HCT116 (cell line): ENCODE data around the gene HRK. TPM values are rescaled to one million over a fixed set of nuclear protein-coding genes. Genes with fewer than 3 reads are reported as not detected.

Source experiments
- ATAC-seq: fragments of 200-7000 bp; cut with Tn5 transposase; 2 replicates; pipeline ENCODE4 v1.9.1; 2020; ENCODE audit warnings: mild to moderate bottlenecking, moderate library complexity
- BruUV-seq: library from RNA; stranded (reverse); fragments of 400-500 nt; replicated peaks from 2 replicates; lab custom pipeline; 2021; lab: Mats Ljungman, UMichigan
- CTCF ChIA-PET: fragments of 300-600 bp; sonication (Branson Sonifier 250); formaldehyde crosslinking; loops from one replicate; lab custom pipeline; 2021; ENCODE audit warnings: antibody characterized with exemption; lab: Charles Lee
- POLR2A ChIA-PET: fragments of 300-600, 350-600 bp; sonication (Branson Sonifier 250); formaldehyde crosslinking; loops from one replicate; lab custom pipeline; 2021; ENCODE audit warnings: antibody characterized with exemption; lab: Charles Lee
- RAD21 ChIA-PET, 2 experiments: fragments of 300-600 bp; sonication (Branson Sonifier 250); formaldehyde crosslinking; loops; one replicate each; lab custom pipeline; 2023; ENCODE audit warnings: low total read pairs in 2 of 2; ENCODE audit not compliant: uncharacterized antibody in 2 of 2, unreplicated experiment in 2 of 2, low non-redundant PET in 1 of 2; lab: Charles Lee
- DNase-seq: peaks from one replicate; pipeline ENCODE4 v3.0.0-alpha.2; 2010; ENCODE audit warnings: low read depth, low spot score
- H2AFZ ChIP-seq: fragments of 200-600 bp; shearing (Covaris generic), sonication (generic); 2 replicates; pipeline ENCODE4 v1.6.1; 2017; ENCODE audit warnings: low read depth, mixed run types, mixed read lengths, antibody characterized with exemption, low read length; ENCODE audit not compliant: poor library complexity, severe bottlenecking
- H3K27ac ChIP-seq: 2 replicates; pipeline ENCODE4 v1.5.1; 2012; ENCODE audit warnings: low read depth, low read length
- H3K27me3 ChIP-seq: fragments of 200-600 bp; sonication (generic); 2 replicates; pipeline ENCODE4 v1.6.1; 2016; ENCODE audit warnings: mixed run types, low read length, mixed read lengths; ENCODE audit not compliant: insufficient read depth
- H3K36me3 ChIP-seq, 2 experiments: fragments of 200-500 bp in 1 of 2; fragments of 200-600 bp in 1 of 2; sonication (Bioruptor generic) in 1 of 2; sonication (generic) in 1 of 2; 2 replicates each; pipeline versions ENCODE4 v1.5.1 to v1.6.1; 2014 to 2016; ENCODE audit warnings: low read length in 2 of 2, inconsistent platforms in 1 of 2, mixed read lengths in 1 of 2, mixed run types in 1 of 2; ENCODE audit not compliant: insufficient read depth in 2 of 2, control insufficient read depth in 1 of 2
- H3K4me1 ChIP-seq, 2 experiments: fragments of 200-600 bp in 1 of 2; sonication (generic) in 1 of 2; 2 replicates each; pipeline versions ENCODE4 v1.5.1 to v1.6.1; 2012 to 2017; ENCODE audit warnings: low read length in 2 of 2, inconsistent platforms in 1 of 2, mild to moderate bottlenecking in 1 of 2, mixed read lengths in 1 of 2, mixed run types in 1 of 2, moderate library complexity in 1 of 2; ENCODE audit not compliant: insufficient read depth in 2 of 2, control insufficient read depth in 1 of 2
- H3K4me2 ChIP-seq: fragments of 200-600 bp; sonication (generic); 2 replicates; pipeline ENCODE4 v1.6.1; 2017; ENCODE audit warnings: mixed run types, low read length, mixed read lengths
- H3K4me3 ChIP-seq, 2 experiments: fragments of 200-600 bp in 1 of 2; sonication (generic) in 1 of 2; replicated peaks in 1 of 2; 2 replicates each; pipeline ENCODE4 v1.5.1; 2011 to 2016; ENCODE audit warnings: low read length in 2 of 2, control low read depth in 1 of 2, low read depth in 1 of 2, mild to moderate bottlenecking in 1 of 2, mixed read lengths in 1 of 2, mixed run types in 1 of 2
- H3K79me2 ChIP-seq: fragments of 200-600 bp; sonication (generic); 2 replicates; pipeline ENCODE4 v1.6.1; 2017; ENCODE audit warnings: mild to moderate bottlenecking, mixed run types, low read length, moderate library complexity, mixed read lengths; ENCODE audit not compliant: insufficient read depth
- H3K9ac ChIP-seq: fragments of 200-600 bp; sonication (generic); 2 replicates; pipeline ENCODE4 v1.6.1; 2016; ENCODE audit warnings: low read length, mixed read lengths
- H3K9me2 ChIP-seq: fragments of 200-600 bp; sonication (generic), shearing (Covaris generic); 2 replicates; pipeline ENCODE4 v1.6.1; 2017; ENCODE audit warnings: mixed run types, mild to moderate bottlenecking, moderate library complexity; ENCODE audit not compliant: insufficient read depth
- H3K9me3 ChIP-seq, 2 experiments: fragments of 200-500 bp in 1 of 2; fragments of 200-600 bp in 1 of 2; sonication (Bioruptor generic) in 1 of 2; sonication (generic) in 1 of 2; 2 replicates each; pipeline ENCODE4 v1.6.1; 2014 to 2017; ENCODE audit warnings: low read length in 2 of 2, mixed read lengths in 2 of 2, inconsistent platforms in 1 of 2, low read depth in 1 of 2, mild to moderate bottlenecking in 1 of 2, mixed run types in 1 of 2, moderate library complexity in 1 of 2; ENCODE audit not compliant: control insufficient read depth in 1 of 2, insufficient read depth in 1 of 2
- H4K20me1 ChIP-seq: fragments of 200-600 bp; sonication (generic), shearing (Covaris generic); 2 replicates; pipeline ENCODE4 v1.6.1; 2017; ENCODE audit warnings: mixed run types, mild to moderate bottlenecking, moderate library complexity; ENCODE audit not compliant: insufficient read depth
- CBX3 ChIP-seq: IDR thresholded peaks from 2 replicates; pipeline ENCODE4 v1.6.1; 2012; ENCODE audit warnings: low read depth
- CEBPB ChIP-seq: IDR thresholded peaks from 2 replicates; pipeline ENCODE4 v1.6.1; 2012; ENCODE audit warnings: low read depth
- EGR1 ChIP-seq: IDR thresholded peaks from 2 replicates; pipeline ENCODE4 v1.6.1; 2012; ENCODE audit warnings: low read depth
- EZH2 ChIP-seq: fragments of 200-600 bp; sonication (generic); IDR thresholded peaks from 2 replicates; pipeline ENCODE4 v1.6.1; 2017; ENCODE audit warnings: antibody characterized with exemption, mixed run types
- EZH2phosphoT487 ChIP-seq: fragments of 200-600 bp; IDR thresholded peaks from 2 replicates; pipeline ENCODE4 v1.6.1; 2018; ENCODE audit warnings: antibody characterized with exemption, borderline replicate concordance
- FOSL1 ChIP-seq: IDR thresholded peaks from 2 replicates; pipeline ENCODE4 v1.6.1; 2012; ENCODE audit warnings: low read depth
- POLR2A ChIP-seq: IDR thresholded peaks from 2 replicates; pipeline ENCODE4 v1.7.0; 2011; ENCODE audit warnings: borderline replicate concordance; ENCODE audit not compliant: insufficient read depth, insufficient read length; ENCODE audit errors: extremely low read depth
- POLR2AphosphoS5 ChIP-seq: IDR thresholded peaks from 2 replicates; pipeline ENCODE4 v1.6.1; 2011; ENCODE audit warnings: mild to moderate bottlenecking, low read depth, low read length, moderate library complexity
- RAD21 ChIP-seq: IDR thresholded peaks from 2 replicates; pipeline ENCODE4 v1.6.1; 2012; ENCODE audit warnings: low read depth, mild to moderate bottlenecking
- SIN3A ChIP-seq: IDR thresholded peaks from 2 replicates; pipeline ENCODE4 v1.6.1; 2012; ENCODE audit warnings: low read depth
- SP1 ChIP-seq: IDR thresholded peaks from 2 replicates; pipeline ENCODE4 v1.6.1; 2012; ENCODE audit warnings: low read depth
- SRF ChIP-seq: IDR thresholded peaks from 2 replicates; pipeline ENCODE4 v1.6.1; 2012; ENCODE audit warnings: low read depth
- TCF7L2 ChIP-seq: IDR thresholded peaks from 2 replicates; pipeline ENCODE4 v1.7.0; 2011; ENCODE audit warnings: borderline replicate concordance, inconsistent platforms; ENCODE audit not compliant: insufficient read depth, insufficient read length; ENCODE audit errors: extremely low read depth
- YY1 ChIP-seq: IDR thresholded peaks from 2 replicates; pipeline ENCODE4 v1.6.1; 2011; ENCODE audit warnings: low read length, low read depth, moderate library complexity, mild to moderate bottlenecking; ENCODE audit not compliant: insufficient replicate concordance; ENCODE audit errors: extremely low read depth
- ZNF274 ChIP-seq: fragments of 200-500 bp; sonication (Bioruptor generic); IDR thresholded peaks from 2 replicates; pipeline ENCODE4 v1.6.1; 2014; ENCODE audit warnings: mild to moderate bottlenecking, low read depth, low read length, inconsistent platforms
- intact Hi-C: fragments of 100-400 bp; cut with micrococcal nuclease; formaldehyde crosslinking; loops from 2 replicates; pipeline ENCODE4 v1.10.0; 2022
- total RNA-seq: library from RNA; stranded (reverse); gene quantifications from one replicate; pipeline ENCODE4 v1.2.1, GENCODE V29; 2021; ENCODE audit not compliant: unreplicated experiment
- TF ChIP-seq, protein P1 (sequence below): IDR thresholded peaks from 2 replicates; pipeline ENCODE4 v1.6.1; 2012

The HRK gene
- total RNA-seq, 1 experiment from 2014 or later = 4.3 TPM

DNA sequence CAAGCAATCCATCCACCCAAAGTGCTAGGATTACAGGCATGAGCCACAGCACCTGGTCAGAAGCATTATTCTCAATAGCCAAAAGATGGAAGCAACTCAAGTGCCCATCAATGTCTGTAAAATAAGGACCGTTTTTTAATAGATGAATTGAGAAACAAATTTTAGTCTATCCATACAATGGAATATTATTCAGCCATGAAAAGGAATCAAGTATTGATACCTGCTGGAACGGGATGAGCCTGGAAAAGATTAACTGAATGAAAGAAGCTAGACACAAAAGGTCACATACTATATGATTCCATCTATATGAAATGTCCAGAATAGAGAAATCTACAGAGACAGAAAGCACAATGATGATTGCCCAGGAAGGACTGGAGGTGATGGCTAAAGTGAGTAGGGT lies 20.4 kb upstream of the HRK start:
- Histone ChIP-seq H3K27me3 (peaks cover 5% of the 10 kb centered on the region; the same call in 1 of the 2 replicates), H3K9me2 (no peaks in the 10 kb centered on the region), H3K4me3 (no peak overlapping the region), H4K20me1 (no peaks in the 10 kb centered on the region), H3K36me3 (no peaks in the 10 kb centered on the region), H3K4me2 (no peak overlapping the region), H3K4me1 (no peaks in the 10 kb centered on the region), H2AFZ (no peak overlapping the region), H3K79me2 (no peaks in the 10 kb centered on the region), H3K27ac (no peak overlapping the region), H3K9me3 (no peaks in the 10 kb centered on the region), H3K9ac (no peak overlapping the region)
- no peak for ATAC-seq
- BruUV-seq = no TSS peak
- intact Hi-C loops = no loop called here
- no peak for DNase-seq
- TF ChIP-seq POLR2A (no peak), CBX3 (no peak), SRF (no peak), EZH2phosphoT487 (no peak), SP1 (no peak), ZNF274 (no peak), CEBPB (no peak), RAD21 (no peak), YY1 (no peak), EZH2 (no peak), FOSL1 (no peak), TCF7L2 (no peak)
- POLR2A ChIA-PET = no interaction called here
- RAD21 ChIA-PET = no interaction called here
- CTCF ChIA-PET = no interaction called here

DNA sequence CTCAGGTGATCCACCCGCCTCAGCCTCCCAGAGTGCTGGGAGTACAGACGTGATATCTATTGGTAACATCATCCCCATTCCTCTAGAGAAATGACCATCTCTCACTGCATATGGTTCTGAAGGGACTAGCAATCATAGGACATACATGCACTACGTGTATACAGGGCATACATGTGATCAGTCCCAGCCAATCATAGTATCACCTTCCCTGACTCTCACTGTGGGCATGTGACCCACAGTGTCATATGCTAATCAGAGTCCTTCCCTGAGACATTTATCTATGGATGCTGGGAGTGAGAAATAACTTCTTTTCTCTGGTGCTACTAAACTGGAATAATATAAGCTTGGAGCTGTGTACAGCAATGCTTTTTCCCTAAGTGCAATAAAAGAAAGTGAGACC lies 17.4 kb upstream of the HRK start:
- RAD21 ChIA-PET = no interaction called here
- no peak for DNase-seq
- CTCF ChIA-PET = no interaction called here
- no peaks in the 10 kb centered on the region for H3K4me1 ChIP-seq
- no peak overlapping the region for H3K27ac ChIP-seq
- no peak overlapping the region for H2AFZ ChIP-seq
- no peak overlapping the region for H3K9ac ChIP-seq
- POLR2A ChIA-PET = no interaction called here
- no peaks in the 10 kb centered on the region for H4K20me1 ChIP-seq
- H3K36me3 ChIP-seq = no peaks in the 10 kb centered on the region
- no peaks in the 10 kb centered on the region for H3K9me2 ChIP-seq
- H3K4me3 ChIP-seq = no peak overlapping the region
- no peak overlapping the region for H3K4me2 ChIP-seq
- H3K27me3 ChIP-seq = peaks cover 5% of the 10 kb centered on the region; the same call in 1 of the 2 replicates
- intact Hi-C loops = no loop called here
- H3K79me2 ChIP-seq = no peaks in the 10 kb centered on the region
- no TSS peak for BruUV-seq
- TF ChIP-seq CBX3 (no peak), ZNF274 (no peak), POLR2AphosphoS5 (no peak), SIN3A (no peak), EGR1 (no peak), SRF (no peak), RAD21 (no peak)
- TF ChIP-seq, protein P1, sequence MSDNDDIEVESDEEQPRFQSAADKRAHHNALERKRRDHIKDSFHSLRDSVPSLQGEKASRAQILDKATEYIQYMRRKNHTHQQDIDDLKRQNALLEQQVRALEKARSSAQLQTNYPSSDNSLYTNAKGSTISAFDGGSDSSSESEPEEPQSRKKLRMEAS = no peak
- H3K9me3 ChIP-seq = no peaks in the 10 kb centered on the region
- peak; percentile 70 for ATAC-seq
